GM13977 (cell line): Measurements from ENCODE around the gene APOC3.
"Not testable (repeated sequence)": the region's sequence is repeated elsewhere in the genome, so short reads cannot be mapped to it uniquely, and the experiment has no call there.

ENCODE experiments used
- DNase-seq: peaks from one replicate; pipeline ENCODE4 v3.0.0; 2012; ENCODE audit warnings: low spot score
- in situ Hi-C: fragments of 300-500 bp; cut with MboI; formaldehyde crosslinking; loops from one replicate; pipeline ENCODE4 v1.12.0; 2022; ENCODE audit warnings: low sequenced_read_pairs, low pct_unique_long_range_greater_than_20kb, mixed read lengths, inconsistent platforms; ENCODE audit not compliant: unreplicated experiment
- TF ChIP-seq, protein P1 (sequence below): IDR thresholded peaks from 2 replicates; pipeline ENCODE4 v1.5.1; 2012; ENCODE audit warnings: mild to moderate bottlenecking, control low read depth; ENCODE audit not compliant: insufficient read depth; ENCODE audit errors: extremely low read depth, missing control alignments

APOC3 gene

DNA sequence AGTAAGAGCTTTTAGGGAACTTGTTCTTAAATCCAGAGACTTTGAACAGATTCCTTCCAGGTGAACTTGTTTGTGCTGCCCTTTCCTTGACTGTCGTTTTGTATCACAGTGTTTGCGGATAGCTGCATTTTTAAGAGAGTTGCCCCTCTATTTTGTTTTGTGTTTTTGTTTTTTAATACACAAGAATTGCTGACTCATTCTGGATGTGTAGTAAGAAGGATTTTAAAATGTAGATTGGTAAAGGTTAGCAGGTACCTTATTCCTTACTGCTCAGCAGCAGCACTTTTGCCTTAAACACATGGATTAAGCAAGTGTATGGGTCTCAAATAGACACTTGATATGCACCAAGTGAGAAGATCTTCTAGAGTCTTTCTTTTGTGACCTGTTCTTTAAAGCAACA, 29.1 kb upstream of the APOC3 start:
- DNase-seq = no peak
- TF ChIP-seq, protein P1, sequence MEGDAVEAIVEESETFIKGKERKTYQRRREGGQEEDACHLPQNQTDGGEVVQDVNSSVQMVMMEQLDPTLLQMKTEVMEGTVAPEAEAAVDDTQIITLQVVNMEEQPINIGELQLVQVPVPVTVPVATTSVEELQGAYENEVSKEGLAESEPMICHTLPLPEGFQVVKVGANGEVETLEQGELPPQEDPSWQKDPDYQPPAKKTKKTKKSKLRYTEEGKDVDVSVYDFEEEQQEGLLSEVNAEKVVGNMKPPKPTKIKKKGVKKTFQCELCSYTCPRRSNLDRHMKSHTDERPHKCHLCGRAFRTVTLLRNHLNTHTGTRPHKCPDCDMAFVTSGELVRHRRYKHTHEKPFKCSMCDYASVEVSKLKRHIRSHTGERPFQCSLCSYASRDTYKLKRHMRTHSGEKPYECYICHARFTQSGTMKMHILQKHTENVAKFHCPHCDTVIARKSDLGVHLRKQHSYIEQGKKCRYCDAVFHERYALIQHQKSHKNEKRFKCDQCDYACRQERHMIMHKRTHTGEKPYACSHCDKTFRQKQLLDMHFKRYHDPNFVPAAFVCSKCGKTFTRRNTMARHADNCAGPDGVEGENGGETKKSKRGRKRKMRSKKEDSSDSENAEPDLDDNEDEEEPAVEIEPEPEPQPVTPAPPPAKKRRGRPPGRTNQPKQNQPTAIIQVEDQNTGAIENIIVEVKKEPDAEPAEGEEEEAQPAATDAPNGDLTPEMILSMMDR = no peak
- in situ Hi-C loops = no loop called here

DNA sequence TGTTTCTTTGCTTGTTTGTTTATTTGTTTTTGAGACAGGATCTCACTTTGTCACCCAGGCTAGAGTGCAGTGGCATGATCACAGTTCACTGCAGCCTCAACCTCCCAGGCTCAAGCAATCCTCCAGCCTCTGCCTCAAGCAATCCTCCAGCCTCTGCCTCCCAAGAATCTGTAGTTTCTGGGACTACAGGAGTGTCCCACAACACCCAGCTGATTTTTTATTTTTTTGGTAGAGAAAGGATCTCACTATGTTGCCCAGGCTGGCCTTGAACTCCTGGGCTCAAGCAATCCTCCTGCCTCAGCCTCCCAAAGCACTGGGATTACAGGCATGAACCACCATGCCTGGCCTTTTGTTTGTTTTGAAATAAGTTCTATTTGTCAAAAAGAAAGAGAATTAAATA, 28.0 kb upstream of the APOC3 start:
- in situ Hi-C loops, DNase-seq: not testable (repeated sequence)

DNA sequence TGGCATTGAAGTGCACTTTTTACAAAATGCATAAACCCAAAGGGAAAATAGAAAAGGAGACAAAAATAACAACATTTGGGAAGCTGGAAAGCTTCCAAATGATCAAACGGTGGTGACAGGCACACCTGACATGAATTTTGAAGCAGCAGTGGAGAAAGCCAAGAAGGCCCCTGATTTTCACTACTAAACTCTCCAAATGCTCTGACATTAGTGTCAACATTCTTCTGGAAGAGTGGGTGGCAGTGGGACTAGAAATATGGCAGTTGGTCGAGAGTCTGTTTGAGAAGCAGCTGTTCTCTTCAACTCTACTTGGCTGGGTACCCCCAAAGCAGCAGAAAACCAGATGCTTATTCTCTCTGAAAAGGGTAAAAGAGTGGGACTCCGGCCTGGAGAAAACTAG, 25.7 kb upstream of the APOC3 start:
- DNase-seq = no peak
- TF ChIP-seq, protein P1 = no peak
- in situ Hi-C loops = no loop called here

DNA sequence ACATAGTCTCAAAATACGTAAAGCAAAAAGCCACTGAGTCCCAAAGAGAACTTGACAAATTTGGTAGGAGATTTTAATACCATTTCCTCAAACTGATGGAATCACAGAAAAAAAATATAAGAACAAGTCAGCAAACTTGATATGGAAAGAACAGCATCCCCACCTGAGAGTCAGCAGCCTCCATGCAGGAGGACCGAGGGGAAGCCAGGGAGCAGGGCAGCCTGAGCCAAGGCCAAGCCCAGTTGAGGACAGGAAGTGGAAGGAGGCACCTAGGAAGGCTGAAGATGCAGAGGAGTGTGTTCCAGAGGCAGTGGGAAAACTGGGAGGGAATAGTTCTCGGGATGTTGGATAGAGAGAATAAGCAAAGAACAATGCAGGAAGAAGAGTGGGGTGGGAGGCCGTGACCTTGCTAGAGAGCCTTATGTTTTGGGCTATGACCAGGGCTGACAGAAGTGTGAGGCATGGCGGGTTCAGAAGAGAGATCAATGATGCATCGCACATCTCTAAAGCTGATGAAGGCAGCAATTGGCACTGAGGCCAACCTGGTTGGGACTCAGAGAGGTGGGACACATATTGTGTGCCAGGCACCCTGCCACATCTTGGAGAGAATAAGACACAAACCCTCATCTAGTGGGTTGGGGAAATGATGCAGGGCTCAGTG, 22.0 kb upstream of the APOC3 start:
- TF ChIP-seq, protein P1 = no peak
- in situ Hi-C loops = no loop called here
- DNase-seq = no peak

DNA sequence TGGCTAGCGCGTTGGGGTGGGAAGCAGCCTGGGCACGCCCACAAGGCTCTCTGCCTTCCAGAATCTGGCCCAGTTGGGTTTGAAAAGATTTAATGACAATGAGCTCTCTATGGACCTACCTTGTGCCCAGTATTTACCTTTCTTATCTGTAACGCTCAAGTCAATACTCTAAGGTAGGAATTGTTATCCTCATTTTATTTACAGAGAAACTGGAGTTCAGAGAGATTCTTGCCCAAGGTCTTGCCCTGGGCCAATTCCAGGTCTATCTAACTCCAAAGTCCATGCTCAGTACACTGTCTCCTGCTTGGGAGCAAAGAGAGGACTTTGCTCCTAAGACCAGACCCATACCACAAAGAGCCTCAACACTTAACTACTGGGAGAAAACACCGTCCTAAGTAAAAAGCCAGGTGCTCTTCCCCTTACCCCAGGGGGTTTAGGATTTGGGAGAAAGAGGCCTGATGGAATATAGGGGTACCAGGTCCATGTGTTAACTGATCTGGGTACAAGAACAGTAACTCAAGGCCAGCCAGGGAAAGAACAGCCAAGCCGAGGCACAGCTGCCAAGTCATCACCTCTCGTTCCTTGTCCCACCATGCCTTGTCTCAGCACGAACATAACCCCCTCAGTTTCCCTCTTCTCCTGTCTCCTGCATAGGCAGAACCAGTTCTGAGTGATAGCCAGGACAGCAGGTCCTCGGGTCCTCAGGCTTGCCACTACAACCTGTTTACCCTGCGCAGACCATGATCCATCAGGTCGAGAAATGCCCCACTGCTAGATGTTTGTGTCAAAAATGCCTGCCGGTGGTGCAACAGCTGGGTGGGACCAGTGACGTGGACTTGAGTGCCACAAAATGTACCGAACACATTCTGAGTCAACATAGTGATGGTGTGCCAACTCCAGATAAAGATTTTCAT, 21.2 kb upstream of the APOC3 start:
- DNase-seq = no peak
- TF ChIP-seq, protein P1 = no peak
- in situ Hi-C loops = no loop called here

DNA sequence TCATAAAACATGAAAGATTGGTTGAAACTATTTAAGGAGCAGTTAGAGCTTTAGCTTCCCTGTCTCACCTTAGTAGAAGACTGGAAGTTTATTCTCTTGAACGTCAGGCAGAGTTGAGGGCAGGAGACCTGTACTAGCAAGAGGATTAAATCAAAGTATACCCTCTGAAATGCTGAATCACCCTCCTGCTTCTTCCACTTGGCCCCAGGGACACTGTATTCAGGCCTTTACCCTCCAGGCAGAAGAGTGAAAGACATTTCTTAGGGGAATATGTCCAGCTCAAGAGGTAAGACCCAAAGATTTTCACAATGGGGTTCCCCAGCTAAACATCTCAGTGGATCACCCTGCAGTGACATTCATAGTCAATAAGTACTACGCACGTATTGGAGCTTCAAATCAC, 18.5 kb upstream of the APOC3 start:
- in situ Hi-C loops = no loop called here
- TF ChIP-seq, protein P1 = no peak
- DNase-seq = no peak

DNA sequence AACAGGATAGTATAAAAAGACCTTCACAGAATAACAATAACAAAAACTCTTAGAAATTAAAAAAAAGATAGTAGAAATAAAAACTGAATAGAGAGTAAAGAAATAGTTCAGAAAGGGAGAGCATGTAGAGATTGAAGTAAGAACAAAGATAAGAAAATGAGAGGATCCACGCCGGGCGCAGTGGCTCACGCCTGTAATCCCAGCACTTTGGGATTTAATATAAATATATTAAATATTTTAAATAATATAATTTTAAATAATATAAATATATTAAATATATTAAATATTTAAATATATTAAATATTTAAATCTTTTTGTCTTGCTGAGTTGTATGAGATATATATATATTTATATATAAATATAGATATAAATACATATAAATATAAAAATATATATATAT, 17.6 kb upstream of the APOC3 start:
- TF ChIP-seq, protein P1 = no peak
- in situ Hi-C loops = no loop called here
- no peak for DNase-seq
